Astrocyte (in vitro differentiated cells and primary cell): Measurements from ENCODE around the gene OR8B12.

ENCODE experiments used
- CTCF ChIP-seq: IDR thresholded peaks from 2 replicates; pipeline ENCODE4 v1.5.1; 2011; ENCODE audit warnings: low read depth, mild to moderate bottlenecking, inconsistent platforms, low read length, moderate library complexity; ENCODE audit not compliant: insufficient read depth
- EZH2 ChIP-seq: IDR thresholded peaks from 2 replicates; pipeline ENCODE4 v1.6.1; 2012; ENCODE audit warnings: mild to moderate bottlenecking, low read length, inconsistent platforms; ENCODE audit not compliant: insufficient read depth

- TF ChIP-seq CTCF = no peak
- TF ChIP-seq EZH2 = no peak
Observed at GRCh38 chr11:124519850-124520549, 23.5 kb downstream of the OR8B12 start.
